HepG2 (cell line): ENCODE results near the gene SFR1. TPM values are rescaled to one million over a fixed set of nuclear protein-coding genes. Genes with fewer than 3 reads are reported as not detected.

ENCODE experiments used
- ATAC-seq: fragments of 200-7000 bp; cut with Tn5 transposase; 3 replicates; pipeline ENCODE4 v1.9.1; 2020; ENCODE audit warnings: mild to moderate bottlenecking, moderate library complexity
- Bru-seq: library from RNA; stranded (reverse); fragments of 400-500 nt; gene quantifications from one replicate; lab custom pipeline; 2021; lab: Mats Ljungman, UMichigan
- BruChase-seq, 2 experiments: library from RNA; stranded (reverse); fragments of 400-500 nt; gene quantifications; one replicate each; lab custom pipeline; 2021; lab: Mats Ljungman, UMichigan
- BruUV-seq: library from RNA; stranded (reverse); fragments of 400-500 nt; replicated peaks from 2 replicates; lab custom pipeline; 2021; lab: Mats Ljungman, UMichigan
- CTCF ChIA-PET: fragments of 300-600 bp; formaldehyde crosslinking; extraction: SDS; loops from one replicate; lab custom pipeline; 2021; ENCODE audit warnings: low total read pairs, inconsistent platforms, low intra/inter-chr PET ratio; lab: Yijun Ruan, JAX
- POLR2A ChIA-PET: fragments of 350-600 bp; sonication (Branson Sonifier 250); formaldehyde crosslinking; loops from one replicate; lab custom pipeline; 2020; ENCODE audit warnings: antibody characterized with exemption, inconsistent platforms; lab: Yijun Ruan, JAX
- DNase-seq: peaks from one replicate; pipeline ENCODE4 v3.0.0-alpha.2; 2015; ENCODE audit warnings: low spot score
- FAIRE-seq: peaks from 3 replicates; lab custom pipeline; 2011; peaks lifted over from hg19 to GRCh38; lab: Jason Lieb, UNC
- H2AFZ ChIP-seq: one replicate; pipeline ENCODE4 v1.6.1; 2011; ENCODE audit warnings: low read length, inconsistent platforms
- H3K27ac ChIP-seq: fragments of 300-600 bp; 3 replicates; pipeline ENCODE4 v1.8.0; 2011; ENCODE audit warnings: mixed run types, mild to moderate bottlenecking, mixed read lengths, low read length, inconsistent platforms; ENCODE audit not compliant: insufficient read depth; ENCODE audit errors: extremely low read length
- H3K27me3 ChIP-seq, 2 experiments: fragments of 200-600 bp in 1 of 2; 2 replicates in 1 of 2; 3 replicates in 1 of 2; pipeline versions ENCODE4 v1.6.0 to v1.8.0; 2011; ENCODE audit warnings: low read length in 2 of 2, mild to moderate bottlenecking in 2 of 2, moderate library complexity in 2 of 2, inconsistent platforms in 1 of 2; ENCODE audit not compliant: insufficient read depth in 2 of 2, control insufficient read depth in 1 of 2
- H3K36me3 ChIP-seq, 2 experiments: fragments of 200-600 bp in 1 of 2; replicated peaks in 1 of 2; 2 replicates in 1 of 2; 3 replicates in 1 of 2; pipeline versions ENCODE4 v1.5.1 to v1.8.0; 2011; ENCODE audit warnings: low read length in 2 of 2, inconsistent platforms in 1 of 2; ENCODE audit not compliant: insufficient read depth in 2 of 2, control insufficient read depth in 1 of 2
- H3K4me1 ChIP-seq: 2 replicates; pipeline ENCODE4 v1.5.1; 2012; ENCODE audit warnings: low read length, inconsistent platforms; ENCODE audit not compliant: insufficient read depth
- H3K4me2 ChIP-seq: 2 replicates; pipeline ENCODE4 v1.6.0; 2011; ENCODE audit warnings: low read depth, low read length, inconsistent platforms
- H3K4me3 ChIP-seq, 3 experiments: fragments of 200-600 bp in 1 of 3; sonication (generic), shearing (Covaris generic) in 1 of 3; replicated peaks in 1 of 3; 2 replicates each; pipeline ENCODE4 v1.5.1; 2011 to 2016; ENCODE audit warnings: low read length in 3 of 3, inconsistent platforms in 2 of 3, low read depth in 2 of 3, mild to moderate bottlenecking in 2 of 3, control low read depth in 1 of 3, mixed read lengths in 1 of 3; ENCODE audit not compliant: insufficient read depth in 1 of 3
- H3K79me2 ChIP-seq: one replicate; pipeline ENCODE4 v1.6.1; 2011; ENCODE audit warnings: low read length, inconsistent platforms; ENCODE audit not compliant: insufficient read depth
- H3K9ac ChIP-seq: 2 replicates; pipeline ENCODE4 v1.6.0; 2011; ENCODE audit warnings: mild to moderate bottlenecking, low read depth, low read length, inconsistent platforms; ENCODE audit not compliant: insufficient read depth
- H3K9me3 ChIP-seq: 2 replicates; pipeline ENCODE4 v1.5.1; 2012; ENCODE audit warnings: mild to moderate bottlenecking, low read length
- H4K20me1 ChIP-seq: 2 replicates; pipeline ENCODE4 v1.6.0; 2011; ENCODE audit warnings: inconsistent platforms, mild to moderate bottlenecking, low read length, moderate library complexity; ENCODE audit not compliant: insufficient read depth
- BHLHE40 ChIP-seq: IDR thresholded peaks from 2 replicates; pipeline ENCODE4 v1.6.1; 2011; ENCODE audit warnings: low read length, improper control_type of control experiment
- KDM2A ChIP-seq: sonication (generic); formaldehyde crosslinking; IDR thresholded peaks from 2 replicates; pipeline ENCODE4 v1.4.0; 2020; ENCODE audit warnings: low read depth, missing genetic modification reagents, borderline replicate concordance
- ZNF121 ChIP-seq: sonication (generic); formaldehyde crosslinking; IDR thresholded peaks from 2 replicates; pipeline ENCODE4 v1.5.0; 2020; ENCODE audit warnings: mild to moderate bottlenecking, missing genetic modification reagents
- ZNF160 ChIP-seq: sonication (generic); formaldehyde crosslinking; IDR thresholded peaks from 2 replicates; pipeline ENCODE4 v1.8.0; 2022; ENCODE audit warnings: mild to moderate bottlenecking, inconsistent platforms, missing genetic modification reagents
- ZNF350 ChIP-seq: sonication (generic); formaldehyde crosslinking; IDR thresholded peaks from 2 replicates; pipeline ENCODE4 v1.4.0; 2020; ENCODE audit warnings: mild to moderate bottlenecking, low read depth, missing genetic modification reagents, borderline replicate concordance
- ZNF564 ChIP-seq: sonication (generic); formaldehyde crosslinking; IDR thresholded peaks from 2 replicates; pipeline ENCODE4 v1.8.1; 2023; ENCODE audit warnings: mild to moderate bottlenecking, missing genetic modification reagents
- ZNF775 ChIP-seq: sonication (generic); formaldehyde crosslinking; IDR thresholded peaks from 2 replicates; pipeline ENCODE4 v1.4.0; 2020; ENCODE audit warnings: missing genetic modification reagents, mild to moderate bottlenecking, moderate library complexity, borderline replicate concordance
- ZSCAN30 ChIP-seq: sonication (generic); formaldehyde crosslinking; IDR thresholded peaks from 2 replicates; pipeline ENCODE4 v1.5.0; 2020; ENCODE audit warnings: mild to moderate bottlenecking, missing genetic modification reagents
- WGBS: methylation state at CpG from one replicate; pipeline ENCODE4 v1.1.6; 2017; ENCODE audit warnings: low lambda C conversion rate; 5-methylcytosine and 5-hydroxymethylcytosine counted together
- in situ Hi-C: cut with HindIII; loops from 2 replicates; pipeline ENCODE4 v1.10.0; 2017; ENCODE audit warnings: low pct_unique_long_range_greater_than_20kb; ENCODE audit not compliant: extremely low pct_ligation_motif_present
- intact Hi-C: fragments of 100-400 bp; cut with micrococcal nuclease; formaldehyde crosslinking; loops from one replicate; pipeline ENCODE4 v1.10.0; 2022; ENCODE audit not compliant: unreplicated experiment
- long read RNA-seq, 2 experiments: library from RNA in 1 of 2; library from polyadenylated mRNA in 1 of 2; stranded (forward) in 1 of 2; unstranded in 1 of 2; transcript quantifications; one replicate each; pipeline ENCODE4 v2.0.0, GENCODE V29; 2019 to 2022
- polyA minus RNA-seq, 3 experiments: library from RNA; depleted of rRNA, polyadenylated mRNA; stranded (reverse); fragments of >200 nt; gene quantifications; 2 replicates each; pipeline ENCODE4 v1.2.3, GENCODE V29; 2011; ENCODE audit warnings: low replicate concordance in 1 of 3
- polyA plus RNA-seq, 8 experiments: library from polyadenylated mRNA; depleted of rRNA in 3 of 8; stranded (reverse) in 7 of 8; unstranded in 1 of 8; fragments of >200 nt; fragmentation: Illumina TruSeq in 4 of 8; extraction: Trizol in 4 of 8; gene quantifications; 2 replicates each; pipeline versions ENCODE4 v1.2.1 to v1.2.3, GENCODE V29; 2011 to 2016; ENCODE audit warnings: low read depth in 4 of 8, missing spikeins in 1 of 8, mixed read lengths in 1 of 8; ENCODE audit not compliant: insufficient read depth in 1 of 8
- total RNA-seq, 5 experiments: library from RNA; depleted of rRNA; stranded (reverse); fragments of >200 nt; fragmentation: Illumina TruSeq; extraction: Trizol; gene quantifications; 2 replicates each; pipeline ENCODE4 v1.2.3, GENCODE V29; 2016; ENCODE audit warnings: low read depth in 1 of 5
- TF ChIP-seq, protein P1 (sequence below): sonication (generic); formaldehyde crosslinking; IDR thresholded peaks from 2 replicates; pipeline ENCODE4 v1.4.0; 2020; ENCODE audit warnings: missing genetic modification reagents
- TF ChIP-seq, protein P2 (sequence below): IDR thresholded peaks from 2 replicates; pipeline ENCODE4 v1.6.1; 2016
- TF ChIP-seq, protein P3 (sequence below): IDR thresholded peaks from 2 replicates; pipeline ENCODE4 v1.6.1; 2016; ENCODE audit warnings: low read depth

Gene SFR1, protein sequence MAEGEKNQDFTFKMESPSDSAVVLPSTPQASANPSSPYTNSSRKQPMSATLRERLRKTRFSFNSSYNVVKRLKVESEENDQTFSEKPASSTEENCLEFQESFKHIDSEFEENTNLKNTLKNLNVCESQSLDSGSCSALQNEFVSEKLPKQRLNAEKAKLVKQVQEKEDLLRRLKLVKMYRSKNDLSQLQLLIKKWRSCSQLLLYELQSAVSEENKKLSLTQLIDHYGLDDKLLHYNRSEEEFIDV
- total RNA-seq (2016; rRNA removed; fragmentation: Illumina TruSeq; extraction: Trizol) (6.1 and 6.9 TPM in 2 replicates), polyA plus RNA-seq (2011; rRNA removed) (1.6 and 2.2 TPM in 2 replicates), polyA minus RNA-seq (2011; rRNA and poly(A)+ RNA removed; ENCODE audit: low replicate concordance) (2.4 TPM in 1 of 2 replicates, not detected in the other), Bru-seq, nascent RNA (percentile 71 among the genes with signal in this experiment), BruChase-seq, experiment 1, labeled RNA remaining after a 6-hour chase (percentile 56 among the genes with signal in this experiment), BruChase-seq, experiment 2, labeled RNA remaining after a 2-hour chase (percentile 58 among the genes with signal in this experiment)
- 4.1 and 4.3 TPM in 2 replicates for total RNA-seq (2016; cell fraction: cytosol; rRNA removed; fragmentation: Illumina TruSeq; extraction: Trizol; ENCODE audit: low read depth)
- 7.2 and 7.6 TPM in 2 replicates for total RNA-seq (2016; cell fraction: insoluble cytoplasmic fraction; rRNA removed; fragmentation: Illumina TruSeq; extraction: Trizol)
- 4.9 and 7.0 TPM in 2 replicates for total RNA-seq (2016; cell fraction: membrane; rRNA removed; fragmentation: Illumina TruSeq; extraction: Trizol)
- total RNA-seq (2016; cell fraction: nucleus; rRNA removed; fragmentation: Illumina TruSeq; extraction: Trizol) = 5.2 and 7.4 TPM in 2 replicates
- polyA plus RNA-seq (2011; cell fraction: cytosol; rRNA removed) = 1.4 and 1.5 TPM in 2 replicates
- 0.43 and 1.2 TPM in 2 replicates for polyA plus RNA-seq (2011; cell fraction: nucleus; rRNA removed)
- polyA plus RNA-seq (2012) = 2.3 and 3.8 TPM in 2 replicates
- 1.7 and 2.1 TPM in 2 replicates for polyA plus RNA-seq (2016; cell fraction: cytosol; fragmentation: Illumina TruSeq; extraction: Trizol; ENCODE audit: low read depth)
- 9.5 TPM in 2 replicates for polyA plus RNA-seq (2016; cell fraction: insoluble cytoplasmic fraction; fragmentation: Illumina TruSeq; extraction: Trizol; ENCODE audit: low read depth)
- polyA plus RNA-seq (2016; cell fraction: membrane; fragmentation: Illumina TruSeq; extraction: Trizol; ENCODE audit: low read depth) = 3.4 and 4.3 TPM in 2 replicates
- polyA plus RNA-seq (2016; cell fraction: nucleus; fragmentation: Illumina TruSeq; extraction: Trizol; ENCODE audit: insufficient read depth, low read depth) = 6.6 and 10.8 TPM in 2 replicates
- 3.3 and 4.0 TPM in 2 replicates for polyA minus RNA-seq (2011; cell fraction: cytosol; rRNA and poly(A)+ RNA removed)
- polyA minus RNA-seq (2011; cell fraction: nucleus; rRNA and poly(A)+ RNA removed) = 2.0 and 2.7 TPM in 2 replicates
- long read RNA-seq, experiment 1, partial matches to known transcripts = 4 of 12 reads
- long read RNA-seq, experiment 1, other reads (novel, unspliced or antisense) = 2 of 12 reads
- long read RNA-seq, experiment 2, partial matches to known transcripts = 3 of 4 reads
- long read RNA-seq, experiment 2, other reads (novel, unspliced or antisense) = 0 of 4 reads

DNA sequence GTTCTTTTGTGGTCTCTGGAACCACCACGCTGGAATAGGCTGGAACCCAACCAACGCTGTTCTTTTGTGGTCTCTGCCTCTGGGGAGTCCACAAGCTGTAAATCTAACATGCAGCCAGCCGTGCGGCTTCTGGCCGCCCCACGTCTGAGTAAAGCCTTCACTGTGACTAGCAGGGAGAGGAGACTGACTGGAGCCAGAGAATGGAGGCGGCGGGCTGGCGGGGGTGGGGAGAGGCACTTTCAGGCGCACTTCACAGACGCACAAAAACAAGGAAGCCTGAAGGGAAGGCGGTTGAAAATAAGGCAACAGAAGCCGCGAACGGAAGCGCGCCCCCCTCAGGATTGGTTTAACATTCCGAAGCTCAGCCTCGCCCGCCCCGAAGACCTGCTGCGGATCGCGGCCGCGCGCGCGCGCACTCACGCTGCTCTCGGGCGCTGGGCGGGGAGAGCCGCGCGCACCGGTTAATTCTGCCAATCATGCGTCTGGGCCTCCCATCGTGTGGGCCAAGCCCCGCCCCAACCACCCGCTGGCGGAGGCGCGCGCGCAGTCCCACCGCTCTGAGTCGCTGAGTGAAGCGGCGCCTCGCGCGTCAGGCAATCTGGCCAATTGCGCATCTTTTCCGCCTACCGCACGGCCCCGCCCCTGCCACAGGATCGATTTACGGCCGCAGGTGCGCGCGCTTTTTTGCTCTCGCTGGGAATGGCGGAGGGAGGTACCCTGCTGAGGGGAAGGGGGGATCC lies at the start of gene SFR1:
SFR1 (plus strand) TSS at position 687 of the 740 bp plus-strand sequence; CDS start at position 700, 13 bp downstream.
- H3K36me3 ChIP-seq = no peaks in the 10 kb centered on the region
- ATAC-seq (peak; percentile 95), FAIRE-seq (peak; percentile 83), DNase-seq (peak; percentile 95)
- H3K9ac ChIP-seq = peak within 1 kb of the TSS; percentile 94
- intact Hi-C loops (loop anchor here (2.0 to 10.0 kb wide), 6 partner anchors 69 to 226 kb away; partner anchors contain the start of genes GSTO1, SLK and STN1), in situ Hi-C loops (loop anchor here (5.0 kb wide), 1 partner anchor 234 kb away; no protein-coding TSS in a partner anchor)
- peak within 1 kb of the TSS; percentile 98 for H3K27ac ChIP-seq
- H4K20me1 ChIP-seq = no peaks in the 10 kb centered on the region
- peaks cover 0 to 2% of the 10 kb centered on the region in 2 experiments; a peak in 1 of 5 replicates for H3K27me3 ChIP-seq
- H3K4me2 ChIP-seq = peak within 1 kb of the TSS; percentile 94
- H3K4me1 ChIP-seq = peaks cover 23% of the 10 kb centered on the region
- H3K79me2 ChIP-seq = no peaks in the 10 kb centered on the region
- H2AFZ ChIP-seq = peak within 1 kb of the TSS; percentile 66
- BruUV-seq = no TSS peak
- H3K9me3 ChIP-seq = no peaks in the 10 kb centered on the region
- ChIA-PET POLR2A (interaction anchor here (0.6 to 2.2 kb wide), 17 partner anchors 12 to 204 kb away, joined by 3 to 16 read pairs (median 3); partner anchors contain the start of genes CFAP43, GSTO1, SLK and STN1), CTCF (no interaction called here)
- 0% methylated on average over 14 of the region's 67 CpGs for WGBS
- peak within 1 kb of the TSS; percentile 78 to 87 (median 83) for H3K4me3 ChIP-seq
- TF ChIP-seq ZNF564 (CRISPR knock-in tag) (0 out of 2 replicates have a peak, but pooled peaks have one; percentile 51), ZNF121 (CRISPR knock-in tag) (no peak), ZSCAN30 (CRISPR knock-in tag) (no peak), KDM2A (peak; percentile 93), BHLHE40 (peak; percentile 4; the same call in 1 of the 2 replicates), ZNF160 (no peak; the same call in 1 of the 2 replicates), ZNF775 (CRISPR knock-in tag) (no peak), ZNF350 (peak; percentile 89; the same call in 1 of the 2 replicates)
- TF ChIP-seq, protein P1, sequence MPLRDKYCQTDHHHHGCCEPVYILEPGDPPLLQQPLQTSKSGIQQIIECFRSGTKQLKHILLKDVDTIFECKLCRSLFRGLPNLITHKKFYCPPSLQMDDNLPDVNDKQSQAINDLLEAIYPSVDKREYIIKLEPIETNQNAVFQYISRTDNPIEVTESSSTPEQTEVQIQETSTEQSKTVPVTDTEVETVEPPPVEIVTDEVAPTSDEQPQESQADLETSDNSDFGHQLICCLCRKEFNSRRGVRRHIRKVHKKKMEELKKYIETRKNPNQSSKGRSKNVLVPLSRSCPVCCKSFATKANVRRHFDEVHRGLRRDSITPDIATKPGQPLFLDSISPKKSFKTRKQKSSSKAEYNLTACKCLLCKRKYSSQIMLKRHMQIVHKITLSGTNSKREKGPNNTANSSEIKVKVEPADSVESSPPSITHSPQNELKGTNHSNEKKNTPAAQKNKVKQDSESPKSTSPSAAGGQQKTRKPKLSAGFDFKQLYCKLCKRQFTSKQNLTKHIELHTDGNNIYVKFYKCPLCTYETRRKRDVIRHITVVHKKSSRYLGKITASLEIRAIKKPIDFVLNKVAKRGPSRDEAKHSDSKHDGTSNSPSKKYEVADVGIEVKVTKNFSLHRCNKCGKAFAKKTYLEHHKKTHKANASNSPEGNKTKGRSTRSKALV (CRISPR knock-in tag) = no peak
- TF ChIP-seq, protein P2, sequence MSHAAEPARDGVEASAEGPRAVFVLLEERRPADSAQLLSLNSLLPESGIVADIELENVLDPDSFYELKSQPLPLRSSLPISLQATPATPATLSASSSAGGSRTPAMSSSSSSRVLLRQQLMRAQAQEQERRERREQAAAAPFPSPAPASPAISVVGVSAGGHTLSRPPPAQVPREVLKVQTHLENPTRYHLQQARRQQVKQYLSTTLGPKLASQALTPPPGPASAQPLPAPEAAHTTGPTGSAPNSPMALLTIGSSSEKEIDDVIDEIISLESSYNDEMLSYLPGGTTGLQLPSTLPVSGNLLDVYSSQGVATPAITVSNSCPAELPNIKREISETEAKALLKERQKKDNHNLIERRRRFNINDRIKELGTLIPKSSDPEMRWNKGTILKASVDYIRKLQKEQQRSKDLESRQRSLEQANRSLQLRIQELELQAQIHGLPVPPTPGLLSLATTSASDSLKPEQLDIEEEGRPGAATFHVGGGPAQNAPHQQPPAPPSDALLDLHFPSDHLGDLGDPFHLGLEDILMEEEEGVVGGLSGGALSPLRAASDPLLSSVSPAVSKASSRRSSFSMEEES = 0 out of 2 replicates have a peak, but pooled peaks have one; percentile 2
- TF ChIP-seq, protein P3, sequence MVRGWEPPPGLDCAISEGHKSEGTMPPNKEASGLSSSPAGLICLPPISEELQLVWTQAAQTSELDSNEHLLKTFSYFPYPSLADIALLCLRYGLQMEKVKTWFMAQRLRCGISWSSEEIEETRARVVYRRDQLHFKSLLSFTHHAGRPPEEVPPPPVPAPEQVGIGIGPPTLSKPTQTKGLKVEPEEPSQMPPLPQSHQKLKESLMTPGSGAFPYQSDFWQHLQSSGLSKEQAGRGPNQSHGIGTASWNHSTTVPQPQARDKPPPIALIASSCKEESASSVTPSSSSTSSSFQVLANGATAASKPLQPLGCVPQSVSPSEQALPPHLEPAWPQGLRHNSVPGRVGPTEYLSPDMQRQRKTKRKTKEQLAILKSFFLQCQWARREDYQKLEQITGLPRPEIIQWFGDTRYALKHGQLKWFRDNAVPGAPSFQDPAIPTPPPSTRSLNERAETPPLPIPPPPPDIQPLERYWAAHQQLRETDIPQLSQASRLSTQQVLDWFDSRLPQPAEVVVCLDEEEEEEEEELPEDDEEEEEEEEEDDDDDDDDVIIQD = peak; percentile 73
